Colon (tissue), 2 donors: ENCODE measurements around the gene TIAL1.
"Not testable (repeated sequence)": the region's sequence is repeated elsewhere in the genome, so short reads cannot be mapped to it uniquely, and the experiment has no call there.

ENCODE experiments used
- FAIRE-seq: peaks from 2 replicates; lab custom pipeline; 2012; peaks lifted over from hg19 to GRCh38; lab: Jason Lieb, UNC
- donor health status: control.
- donor health status: control.

Gene TIAL1, protein sequence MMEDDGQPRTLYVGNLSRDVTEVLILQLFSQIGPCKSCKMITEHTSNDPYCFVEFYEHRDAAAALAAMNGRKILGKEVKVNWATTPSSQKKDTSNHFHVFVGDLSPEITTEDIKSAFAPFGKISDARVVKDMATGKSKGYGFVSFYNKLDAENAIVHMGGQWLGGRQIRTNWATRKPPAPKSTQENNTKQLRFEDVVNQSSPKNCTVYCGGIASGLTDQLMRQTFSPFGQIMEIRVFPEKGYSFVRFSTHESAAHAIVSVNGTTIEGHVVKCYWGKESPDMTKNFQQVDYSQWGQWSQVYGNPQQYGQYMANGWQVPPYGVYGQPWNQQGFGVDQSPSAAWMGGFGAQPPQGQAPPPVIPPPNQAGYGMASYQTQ

DNA sequence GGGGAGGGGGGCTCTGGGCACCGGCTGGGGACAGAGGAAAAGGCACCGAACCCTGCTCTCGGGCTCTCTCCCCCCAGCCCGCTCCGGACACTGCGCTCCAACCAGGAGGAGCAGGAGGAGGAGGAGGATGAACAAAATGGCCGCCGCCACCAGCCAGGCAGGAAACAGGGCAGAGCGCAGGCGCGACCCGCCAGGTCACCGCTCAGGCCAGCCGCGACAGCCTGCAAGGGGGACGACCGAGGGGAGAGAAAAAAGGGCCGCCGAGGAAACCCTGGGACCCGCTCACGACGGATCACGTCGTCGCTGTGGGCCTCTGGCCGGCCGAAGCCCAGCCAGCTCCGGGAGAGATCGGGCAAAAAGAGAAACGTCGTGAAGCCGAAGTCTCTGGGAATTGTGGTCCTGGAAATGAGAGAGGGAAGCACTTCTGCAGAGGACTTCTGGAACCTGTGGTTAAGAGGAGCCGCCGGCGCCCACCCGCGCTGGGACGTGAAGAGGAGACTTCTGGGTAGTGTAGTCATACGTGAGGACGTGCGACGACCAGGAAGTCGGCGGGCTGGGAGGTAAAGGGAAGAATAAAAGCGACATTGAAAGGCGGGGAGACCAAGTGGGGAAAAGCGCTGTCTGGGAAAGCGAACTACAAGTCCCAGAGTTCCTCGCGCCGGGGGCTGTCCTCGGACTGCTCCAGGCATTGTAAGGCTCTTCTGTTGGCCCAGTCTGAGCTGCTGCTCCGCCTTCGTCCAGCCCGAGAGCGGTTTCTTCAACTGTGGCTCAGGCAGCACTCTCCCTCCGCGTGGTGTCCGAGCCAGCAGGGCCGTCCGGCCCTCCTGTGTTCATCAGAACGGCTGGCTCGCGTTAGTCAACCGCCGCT is at the start of gene TIAL1:
TIAL1 (minus strand) TSS at position 428 of the 868 bp plus-strand sequence. CDS start 499 bp downstream, outside the sequence.
- FAIRE-seq = peak; percentile 89

DNA sequence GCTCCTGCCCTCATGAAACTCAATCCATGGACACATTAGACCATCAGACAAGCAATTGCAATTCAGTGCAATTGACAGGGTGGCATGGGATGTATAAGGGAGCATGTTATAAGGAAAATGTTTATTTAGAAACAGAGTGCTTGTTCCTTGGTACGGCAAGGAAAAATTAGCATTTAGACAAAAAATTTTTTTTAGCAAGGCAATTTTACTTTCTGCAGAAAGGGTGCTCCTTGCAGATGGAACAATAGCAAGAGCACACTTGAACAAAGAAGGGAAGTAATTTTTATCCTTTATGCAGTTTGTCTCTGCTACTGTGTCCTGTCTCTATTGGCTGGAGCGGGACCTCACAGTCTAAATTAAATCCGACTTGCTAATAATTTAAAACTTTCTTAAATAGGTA is 48.2 kb upstream of the TIAL1 start:
- FAIRE-seq = no peak

DNA sequence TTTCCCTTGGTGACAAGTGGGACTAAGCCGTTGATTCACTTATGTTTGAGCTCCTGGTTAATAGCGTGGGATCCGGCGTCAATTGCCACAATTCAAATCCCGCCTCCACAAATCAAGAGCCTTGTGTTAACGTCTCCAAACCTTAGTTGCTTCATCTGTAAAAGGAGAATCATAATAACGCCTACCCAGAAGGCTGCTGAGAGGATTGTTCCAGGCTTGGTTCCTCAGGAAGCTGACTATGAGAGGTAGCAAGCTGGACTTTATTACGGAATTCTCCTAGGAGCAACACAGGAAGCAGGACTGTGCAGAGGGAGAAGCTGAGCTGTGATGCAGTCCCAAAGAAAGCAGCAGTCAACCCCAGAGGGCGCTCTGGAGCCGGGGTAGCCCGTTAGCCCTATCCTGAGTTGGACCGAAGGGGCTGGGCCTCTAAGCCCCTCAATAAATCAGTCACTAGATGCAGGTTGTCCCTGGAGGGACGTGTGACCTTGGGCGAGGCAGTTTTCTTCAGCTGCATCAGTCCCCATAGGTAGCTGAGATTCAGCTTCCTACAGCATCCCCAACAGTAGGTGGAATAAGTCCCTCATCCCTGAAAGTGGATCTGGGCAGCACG is 47.5 kb upstream of the TIAL1 start:
- FAIRE-seq = no peak

DNA sequence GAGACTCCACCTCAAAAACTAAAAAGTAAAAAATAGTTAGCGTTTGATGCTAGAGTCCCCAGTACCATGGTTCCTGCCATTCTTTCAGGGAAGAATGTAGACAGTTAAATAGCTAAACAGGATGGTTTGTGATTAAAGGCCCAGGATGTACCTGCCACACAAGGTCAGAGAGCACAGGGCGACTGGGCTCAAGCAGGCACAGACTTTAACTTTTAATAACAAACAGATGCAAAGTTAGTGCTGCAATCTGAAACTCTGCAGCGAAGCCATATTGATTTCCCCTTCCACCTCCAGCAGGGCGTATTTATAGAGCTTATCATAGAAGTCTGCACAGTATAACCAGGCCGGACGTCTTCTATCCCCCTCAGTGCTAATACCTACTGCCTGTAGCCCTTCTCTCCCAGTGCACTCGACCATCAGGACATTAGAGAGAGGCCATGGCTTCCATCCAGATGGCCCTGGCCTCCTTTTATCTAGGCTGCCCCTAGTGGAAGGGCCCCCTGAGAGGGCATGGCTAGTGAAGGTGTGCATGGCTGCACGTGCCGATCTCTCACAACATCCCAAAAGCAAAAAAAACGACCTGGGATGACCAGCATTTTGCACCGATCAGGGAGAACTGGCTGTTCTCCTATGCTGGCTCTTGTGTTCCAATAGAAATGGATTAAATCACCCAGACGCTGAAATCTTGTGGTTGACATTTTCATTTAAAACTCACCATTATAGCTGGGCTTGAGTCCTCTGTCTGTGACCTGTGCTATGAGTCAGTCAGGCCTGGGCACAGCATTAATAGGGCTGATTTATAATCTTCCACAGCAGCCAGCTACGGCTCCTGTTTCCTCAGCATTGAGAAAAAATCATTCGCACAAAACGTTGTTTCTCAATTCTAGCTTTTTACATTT is 46.8 kb upstream of the TIAL1 start:
- no peak for FAIRE-seq

DNA sequence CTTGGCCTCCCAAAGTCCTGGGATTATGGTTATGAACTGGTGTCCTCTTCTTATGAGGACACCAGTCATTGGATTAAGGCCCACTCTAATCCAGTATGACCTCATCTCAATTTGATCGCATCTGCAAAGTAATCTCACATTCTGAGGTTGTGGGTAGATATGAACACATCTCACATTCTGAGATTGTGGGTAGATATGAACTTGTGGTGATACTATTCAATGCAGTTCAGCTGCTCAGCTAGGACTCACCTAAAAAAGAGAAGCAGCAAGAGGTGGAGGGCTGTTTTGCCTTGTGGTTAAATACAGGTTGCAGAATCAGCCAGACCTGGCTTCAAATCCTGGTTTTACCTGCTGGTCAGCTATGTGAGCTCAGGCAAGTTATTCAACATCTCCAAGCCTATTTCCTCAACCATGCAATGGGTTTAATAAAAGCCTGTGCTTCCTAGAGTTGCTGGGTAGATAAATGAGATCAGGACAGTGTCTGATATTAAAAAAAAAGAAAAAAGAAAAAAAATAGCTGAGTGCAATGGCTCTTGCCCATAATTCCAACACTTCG is 45.9 kb upstream of the TIAL1 start:
- no peak for FAIRE-seq

DNA sequence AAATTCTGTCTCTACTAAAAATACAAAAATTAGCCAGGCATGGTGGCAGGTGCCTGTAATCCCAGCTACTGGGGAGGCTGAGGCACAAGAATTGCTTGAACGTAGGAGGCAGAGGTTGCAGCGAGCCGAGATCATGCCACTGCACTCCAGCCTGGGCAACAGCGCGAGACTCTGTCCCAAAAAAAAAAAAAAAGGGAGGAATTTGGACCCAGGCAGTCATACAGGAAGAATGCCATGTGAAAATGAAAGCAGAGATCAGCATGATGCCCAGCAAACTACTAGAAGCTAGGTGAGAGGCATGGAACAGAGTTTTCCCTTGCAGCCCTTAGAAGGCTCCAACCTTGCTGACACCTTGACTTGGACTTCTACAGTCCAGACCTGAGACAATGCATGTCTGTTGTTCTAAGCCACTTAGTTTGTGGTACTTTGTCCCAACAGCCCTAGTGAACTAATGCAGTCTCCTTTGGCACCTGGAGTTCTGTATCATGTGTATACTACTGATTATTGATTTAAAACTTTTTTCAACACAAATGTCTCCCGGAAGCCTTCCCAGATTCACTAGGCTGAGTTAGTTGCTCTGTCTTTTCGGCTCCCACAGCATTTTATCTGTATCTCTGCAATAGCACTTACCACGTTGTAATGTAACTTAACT is 44.2 kb upstream of the TIAL1 start:
- FAIRE-seq = no peak

DNA sequence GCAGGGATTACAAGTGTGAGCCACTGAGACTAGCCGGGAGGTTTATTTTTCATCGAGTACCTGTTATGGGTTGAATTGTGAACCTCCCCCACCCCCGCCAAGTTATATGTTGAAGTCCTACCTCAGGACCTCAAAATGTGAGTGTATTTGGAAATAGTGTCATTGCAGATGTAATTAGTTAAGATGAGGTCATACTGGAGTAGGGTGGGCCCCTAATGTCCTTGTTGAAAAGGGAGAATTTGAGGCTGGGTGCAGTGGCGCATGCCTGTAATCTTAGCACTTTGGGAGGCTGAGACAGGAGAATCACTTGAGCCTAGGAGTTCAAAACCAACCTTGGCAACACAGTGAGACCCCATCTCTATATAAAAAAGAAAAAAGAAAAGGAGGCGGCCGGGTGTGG is 43.6 kb upstream of the TIAL1 start:
- no peak for FAIRE-seq

DNA sequence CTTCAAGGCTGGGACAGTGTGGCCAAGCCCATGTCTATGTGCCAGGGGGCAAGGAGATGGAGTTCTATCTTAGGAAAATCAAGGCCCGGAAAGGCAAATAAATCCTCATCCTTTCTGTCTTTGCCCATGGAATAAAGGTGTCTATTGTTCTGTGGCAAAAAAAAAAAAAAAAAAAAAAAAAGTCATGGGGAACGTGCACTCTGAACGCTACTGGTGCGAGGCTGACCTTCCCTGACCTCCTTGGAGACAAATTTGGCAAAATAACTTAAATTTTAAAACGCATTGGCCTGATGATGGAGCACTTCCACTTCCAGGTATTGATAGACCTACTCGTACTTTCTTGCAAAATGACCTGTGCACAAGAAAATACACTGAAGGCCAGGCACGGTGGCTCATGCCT is 42.2 kb upstream of the TIAL1 start:
- no peak for FAIRE-seq

DNA sequence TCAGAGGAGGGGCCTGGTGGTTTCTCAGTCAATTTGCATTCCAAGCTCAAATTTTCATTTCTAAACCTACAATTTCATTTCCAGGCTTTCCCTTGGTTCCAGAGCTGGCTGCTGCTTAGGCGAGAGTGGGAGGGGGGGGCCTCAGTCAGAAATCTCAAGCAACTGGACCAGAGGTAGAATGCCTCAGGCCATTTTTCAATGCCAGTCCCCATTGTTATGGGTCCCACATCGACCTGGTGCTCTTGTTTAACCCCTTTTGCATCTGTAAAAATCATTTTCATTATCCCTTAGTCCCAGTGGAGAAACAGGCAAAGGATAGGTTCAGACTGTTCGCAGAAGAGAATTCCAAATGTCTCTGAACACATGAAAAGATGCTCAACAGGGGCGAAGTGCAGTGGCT is 40.9 kb upstream of the TIAL1 start:
- FAIRE-seq = no peak

DNA sequence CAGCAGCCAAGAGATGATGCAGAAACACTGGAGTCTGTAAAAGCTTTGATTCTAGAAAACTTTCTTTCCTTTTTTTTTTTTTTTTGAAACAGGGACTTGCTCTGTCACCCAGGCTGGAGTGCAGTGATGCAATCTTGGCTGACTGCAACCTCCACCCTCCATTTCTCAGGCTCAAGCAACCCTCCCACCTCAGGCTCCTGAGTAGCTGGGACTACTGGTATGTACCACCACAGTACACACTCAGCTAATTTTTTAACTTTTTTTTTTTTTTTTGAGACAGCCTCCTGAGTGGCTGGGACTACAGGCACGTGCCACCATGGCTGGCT is 37.4 kb upstream of the TIAL1 start:
- FAIRE-seq = no peak

DNA sequence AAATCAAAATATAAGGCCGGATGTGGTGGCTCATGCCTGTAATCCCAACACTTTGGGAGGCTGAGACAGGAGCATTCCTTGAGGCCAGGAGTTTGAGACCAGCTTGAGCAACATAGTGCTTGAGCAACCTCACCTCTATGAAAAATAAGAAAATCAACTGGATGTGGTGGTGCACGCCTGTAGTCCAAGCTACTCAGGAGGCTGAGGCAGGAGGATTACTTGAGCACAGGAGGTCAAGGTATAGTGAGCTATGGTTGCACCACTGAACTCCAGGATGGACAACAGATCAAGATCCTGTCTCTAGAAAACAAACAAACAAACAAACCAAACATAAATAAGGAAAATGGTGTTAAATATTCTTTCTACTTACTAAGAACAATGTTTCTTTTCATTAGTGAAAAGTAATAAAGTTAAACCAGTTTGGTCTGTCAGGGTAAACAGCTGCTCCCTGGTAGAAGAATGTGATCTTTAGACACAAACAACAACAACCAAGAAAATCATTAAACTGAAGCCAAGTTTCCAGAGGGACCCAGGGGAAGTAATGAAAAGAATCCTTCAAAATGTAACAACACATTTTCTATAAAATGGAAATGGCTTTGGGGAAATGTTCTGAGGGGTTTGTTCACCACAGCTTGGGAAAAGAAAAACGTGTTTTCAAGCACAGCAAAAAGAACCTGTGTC is 36.9 kb upstream of the TIAL1 start:
- FAIRE-seq = no peak

DNA sequence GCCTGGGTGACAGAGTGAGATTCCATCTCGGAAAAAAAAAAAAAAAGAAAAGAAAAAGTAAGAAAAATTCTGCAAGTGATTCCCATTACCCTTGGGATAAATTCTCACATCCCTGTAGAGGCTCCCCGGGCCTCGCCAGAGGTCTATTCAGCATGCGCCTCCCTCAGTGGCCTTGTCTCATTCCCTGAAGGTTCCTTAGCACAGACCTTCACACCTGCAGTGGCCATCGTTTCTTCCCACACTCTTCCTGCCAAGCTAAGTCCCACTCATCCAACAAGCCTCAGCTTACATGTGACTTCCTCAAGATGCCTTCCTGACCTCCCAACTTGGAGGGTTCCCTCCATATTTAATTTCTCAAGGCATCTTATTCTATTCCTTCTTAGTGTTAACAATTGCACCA is 33.5 kb upstream of the TIAL1 start:
- FAIRE-seq = no peak

DNA sequence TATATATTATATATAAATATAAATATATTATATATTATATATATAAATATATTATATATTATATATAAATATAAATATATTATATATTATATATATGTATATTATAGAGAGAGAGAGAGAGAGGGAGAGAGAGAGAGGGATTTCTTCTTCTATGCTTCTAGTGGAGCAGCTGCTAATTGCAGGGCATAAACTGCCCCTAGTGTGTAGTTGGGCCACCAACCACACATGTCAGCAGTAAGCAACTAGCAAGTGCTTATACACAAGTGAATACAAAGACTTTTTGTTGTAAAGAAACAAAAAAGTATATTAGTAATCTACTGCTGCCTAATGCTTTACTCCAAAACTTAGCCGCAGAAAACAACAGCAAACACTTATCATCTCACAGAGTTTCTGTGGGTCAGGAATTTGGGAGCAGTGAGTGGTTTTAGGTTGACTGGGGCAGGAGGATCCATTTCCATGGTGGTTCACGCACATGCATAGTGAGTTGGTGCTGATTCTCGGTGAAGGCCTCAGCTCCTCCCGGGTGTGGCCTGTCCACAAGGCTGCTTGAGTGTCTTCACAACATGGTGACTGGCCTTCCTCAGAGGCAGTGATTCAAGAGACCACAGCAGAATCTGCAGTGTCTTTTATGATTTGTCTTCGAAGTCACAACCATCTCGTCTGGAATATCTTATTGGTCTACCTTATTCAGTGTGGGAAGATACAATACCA is 29.0 kb upstream of the TIAL1 start:
- FAIRE-seq = peak; percentile 98

DNA sequence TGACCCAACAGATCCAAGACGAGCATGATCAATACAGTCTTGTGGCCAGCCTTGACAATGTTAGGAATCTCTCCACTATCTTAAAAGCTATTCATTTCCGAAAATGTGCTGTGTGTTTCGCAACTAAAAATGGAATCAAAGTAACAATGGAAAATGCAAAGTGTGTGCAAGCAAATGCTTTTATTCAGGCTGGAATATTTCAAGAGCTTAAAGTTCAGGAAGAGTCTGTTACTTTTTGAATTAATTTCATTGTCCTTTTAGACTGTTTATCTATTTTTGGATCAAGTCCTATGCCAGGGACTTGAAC is 24.3 kb upstream of the TIAL1 start:
- FAIRE-seq = no peak

DNA sequence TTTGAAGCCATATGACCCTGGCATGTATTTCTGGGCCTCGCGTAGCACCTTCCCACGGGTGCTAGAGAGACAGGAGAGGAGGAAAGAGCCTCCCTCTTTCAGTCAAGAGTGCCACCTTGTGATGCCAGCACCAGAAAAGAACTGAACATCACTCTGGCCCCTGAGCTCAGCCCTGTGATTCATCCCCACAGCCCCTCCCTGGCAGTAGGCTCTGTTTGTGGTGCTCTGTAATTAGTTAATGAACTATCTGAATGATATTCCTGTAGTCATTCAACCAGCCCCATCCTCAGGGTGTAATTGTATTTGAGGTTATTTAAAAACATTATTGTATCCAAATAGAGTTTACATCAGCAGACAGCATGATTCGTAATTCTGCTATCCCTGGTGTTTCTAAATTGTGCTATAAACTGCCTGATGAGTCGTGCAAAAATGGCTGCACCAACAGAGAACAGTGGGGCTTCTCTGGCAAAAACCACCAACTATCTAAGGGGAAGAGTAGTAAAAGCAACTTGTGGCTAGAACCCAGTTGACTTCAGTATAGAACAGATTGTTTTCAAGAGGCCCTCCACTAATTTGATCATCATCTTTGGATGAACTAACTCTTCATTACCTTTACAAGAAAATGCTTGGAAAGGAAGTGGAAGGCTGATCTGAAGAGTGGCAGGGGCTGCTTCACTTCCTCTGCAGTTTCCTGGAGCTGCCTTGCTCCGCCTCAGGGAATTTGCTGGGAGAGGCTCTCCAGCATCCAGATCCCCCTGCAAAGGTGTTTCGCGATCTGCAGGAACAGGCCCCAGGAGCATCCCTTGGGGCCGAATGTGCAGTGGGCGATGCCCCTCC is 23.7 kb upstream of the TIAL1 start:
- no peak for FAIRE-seq

DNA sequence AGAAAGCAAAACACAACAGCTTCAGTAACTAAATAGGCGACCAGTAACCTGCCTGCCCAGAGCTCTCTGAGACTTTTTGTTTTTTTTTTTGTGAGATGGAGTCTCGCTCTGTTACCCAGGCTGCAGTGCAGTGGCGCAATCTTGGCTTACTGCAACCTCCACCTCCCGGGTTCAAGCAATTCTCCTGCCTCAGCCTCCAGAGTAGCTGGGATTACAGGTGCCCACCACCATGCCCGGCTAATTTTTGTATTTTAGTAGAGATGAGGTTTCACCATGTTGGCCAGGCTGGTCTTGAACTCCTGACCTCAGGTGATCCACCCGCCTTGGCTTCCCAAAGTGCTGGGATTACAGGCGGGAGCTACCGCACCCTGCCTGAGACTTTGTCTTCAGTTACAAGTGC is 23.0 kb upstream of the TIAL1 start:
- not testable (repeated sequence) for FAIRE-seq

DNA sequence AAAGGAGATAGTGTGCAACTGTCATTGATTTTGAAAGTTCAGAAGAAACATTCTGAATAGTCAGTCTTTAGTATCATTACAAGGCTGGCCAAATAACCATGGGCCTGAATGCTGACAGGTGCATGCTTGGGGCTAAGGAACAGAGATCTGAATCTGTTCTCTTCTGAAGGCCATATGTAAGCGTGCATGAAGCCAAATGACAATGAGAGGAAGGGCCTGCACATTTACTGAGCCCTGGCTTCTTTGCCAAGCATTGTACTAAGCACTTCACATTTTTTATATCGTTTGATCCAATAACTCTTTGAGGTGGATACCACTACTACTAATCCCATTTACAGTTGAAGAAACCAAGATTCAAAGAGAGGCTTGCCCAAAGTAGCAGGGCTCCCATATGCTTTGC is 22.5 kb upstream of the TIAL1 start:
- FAIRE-seq = no peak

DNA sequence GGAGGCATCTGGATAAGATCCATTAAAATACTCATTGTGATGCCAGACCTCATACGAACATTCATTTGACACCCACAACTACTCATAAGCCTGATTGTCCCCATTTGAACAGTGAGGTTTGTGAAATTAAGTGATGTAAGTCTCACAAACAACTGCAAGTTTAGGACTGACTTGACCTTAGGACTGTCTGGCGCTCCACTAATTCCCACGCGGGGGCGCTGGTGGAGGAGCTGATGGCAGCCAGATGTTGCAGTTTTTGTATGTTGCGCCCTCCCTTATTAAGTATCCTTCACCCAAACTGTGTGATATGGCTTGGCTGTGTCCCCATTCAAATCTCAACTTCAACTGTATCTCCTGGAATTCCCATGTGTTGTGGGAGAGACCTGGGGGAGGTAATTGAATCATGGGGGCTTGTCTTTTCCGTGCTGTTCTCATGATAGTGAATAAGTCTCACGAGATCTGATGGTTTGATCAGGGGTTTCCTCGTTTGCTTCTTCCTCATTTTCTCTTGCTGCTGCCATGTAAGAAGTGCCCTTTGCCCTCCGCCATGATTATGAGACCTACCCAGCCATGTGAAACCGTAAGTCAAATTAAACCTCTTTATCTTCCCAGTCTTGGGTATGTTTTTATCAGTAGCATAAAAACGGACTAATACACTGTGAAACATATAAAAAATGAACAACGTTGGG is 20.3 kb upstream of the TIAL1 start:
- FAIRE-seq = no peak

DNA sequence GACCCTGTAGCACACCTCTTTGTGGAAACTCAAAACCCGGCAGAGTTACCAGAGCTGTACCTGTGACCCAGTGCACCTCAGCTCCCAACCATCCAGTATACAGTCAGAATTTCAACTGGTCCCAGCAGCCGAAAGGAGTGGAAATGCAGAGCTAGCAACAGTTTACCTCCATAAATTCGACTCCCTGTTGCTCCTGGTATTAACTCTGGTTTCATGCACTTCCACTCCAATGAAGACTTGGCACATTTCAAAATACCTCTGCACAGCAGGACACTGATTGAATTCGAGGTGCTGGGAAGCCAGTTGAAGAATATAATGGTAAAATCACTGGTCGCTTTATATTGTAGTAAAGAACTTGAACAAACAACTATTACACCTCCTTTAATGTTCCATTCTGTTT is 17.9 kb upstream of the TIAL1 start:
- FAIRE-seq = no peak
